Neural cell (in vitro differentiated cells): ENCODE data around the gene CCDC7.

Experiments
- CTCF ChIP-seq: fragments of 450-650 bp; IDR thresholded peaks from 2 replicates; pipeline ENCODE4 v1.5.1; 2014; ENCODE audit warnings: antibody characterized with exemption, mild to moderate bottlenecking, moderate library complexity; ENCODE audit not compliant: poor library complexity, severe bottlenecking
- EP300 ChIP-seq: fragments of 450-650 bp; conservative IDR thresholded peaks from 2 replicates; pipeline ENCODE4 v1.6.1; 2014; ENCODE audit warnings: antibody characterized with exemption, mild to moderate bottlenecking, moderate library complexity; ENCODE audit not compliant: poor library complexity, severe bottlenecking
- POLR2AphosphoS5 ChIP-seq: IDR thresholded peaks from 2 replicates; pipeline ENCODE4 v1.6.1; 2012
- REST ChIP-seq: IDR thresholded peaks from 2 replicates; pipeline ENCODE4 v1.6.1; 2012; ENCODE audit warnings: borderline replicate concordance

GRCh38 chr10:32511599-32511998 lies 65.7 kb downstream of the CCDC7 start:
- TF ChIP-seq REST (no peak), CTCF (no peak), EP300 (no peak), POLR2AphosphoS5 (no peak)
